GM12872 (cell line): ENCODE data around the gene CPN1.

Experiments
- TF ChIP-seq, protein P1 (sequence below): IDR thresholded peaks from 3 replicates; pipeline ENCODE4 v1.5.1; 2011; ENCODE audit warnings: low read depth, mild to moderate bottlenecking, low read length, moderate library complexity; ENCODE audit not compliant: insufficient read depth

CPN1 gene

DNA sequence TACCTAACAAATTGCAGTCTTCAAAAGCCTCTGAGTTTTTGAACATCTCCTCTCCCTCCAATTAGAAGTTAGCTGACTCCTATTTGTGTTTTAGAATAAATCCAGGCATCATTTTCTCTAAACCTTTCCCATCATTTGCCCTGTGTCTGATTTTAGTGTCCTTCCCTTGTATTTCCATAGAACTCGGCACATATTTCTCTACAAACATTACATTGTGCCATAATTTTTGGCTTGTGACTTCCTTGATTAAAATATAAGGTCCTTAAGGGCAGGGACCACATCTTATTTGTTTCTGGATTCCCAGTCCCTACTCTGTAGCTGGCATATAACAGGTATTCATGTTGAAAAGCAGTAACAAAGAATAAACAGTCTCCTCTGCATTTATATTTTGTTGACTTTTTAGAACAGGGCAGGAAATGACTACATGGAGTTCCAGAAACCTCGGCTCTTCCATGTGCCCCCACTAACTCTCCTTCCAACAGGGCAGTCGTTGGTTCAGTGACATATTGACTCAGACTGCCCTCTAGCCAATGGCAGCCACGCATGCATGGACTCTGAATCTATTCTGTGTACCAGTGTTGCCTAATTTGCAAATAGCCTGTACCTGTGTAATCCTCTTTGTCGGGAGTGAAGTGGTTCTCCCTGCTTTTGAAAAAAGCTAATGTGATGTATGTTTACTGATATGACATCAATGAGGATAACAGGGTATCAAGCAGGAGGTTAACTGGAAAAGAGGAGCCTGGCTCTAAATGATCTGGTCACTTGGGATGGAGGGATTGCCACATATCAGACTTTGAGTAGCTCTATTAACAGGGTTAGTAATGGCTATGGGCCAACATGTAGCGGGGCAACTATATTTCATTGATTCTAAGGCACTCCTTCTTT is 19.8 kb upstream of the CPN1 start:
- TF ChIP-seq, protein P1, sequence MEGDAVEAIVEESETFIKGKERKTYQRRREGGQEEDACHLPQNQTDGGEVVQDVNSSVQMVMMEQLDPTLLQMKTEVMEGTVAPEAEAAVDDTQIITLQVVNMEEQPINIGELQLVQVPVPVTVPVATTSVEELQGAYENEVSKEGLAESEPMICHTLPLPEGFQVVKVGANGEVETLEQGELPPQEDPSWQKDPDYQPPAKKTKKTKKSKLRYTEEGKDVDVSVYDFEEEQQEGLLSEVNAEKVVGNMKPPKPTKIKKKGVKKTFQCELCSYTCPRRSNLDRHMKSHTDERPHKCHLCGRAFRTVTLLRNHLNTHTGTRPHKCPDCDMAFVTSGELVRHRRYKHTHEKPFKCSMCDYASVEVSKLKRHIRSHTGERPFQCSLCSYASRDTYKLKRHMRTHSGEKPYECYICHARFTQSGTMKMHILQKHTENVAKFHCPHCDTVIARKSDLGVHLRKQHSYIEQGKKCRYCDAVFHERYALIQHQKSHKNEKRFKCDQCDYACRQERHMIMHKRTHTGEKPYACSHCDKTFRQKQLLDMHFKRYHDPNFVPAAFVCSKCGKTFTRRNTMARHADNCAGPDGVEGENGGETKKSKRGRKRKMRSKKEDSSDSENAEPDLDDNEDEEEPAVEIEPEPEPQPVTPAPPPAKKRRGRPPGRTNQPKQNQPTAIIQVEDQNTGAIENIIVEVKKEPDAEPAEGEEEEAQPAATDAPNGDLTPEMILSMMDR: no peak

DNA sequence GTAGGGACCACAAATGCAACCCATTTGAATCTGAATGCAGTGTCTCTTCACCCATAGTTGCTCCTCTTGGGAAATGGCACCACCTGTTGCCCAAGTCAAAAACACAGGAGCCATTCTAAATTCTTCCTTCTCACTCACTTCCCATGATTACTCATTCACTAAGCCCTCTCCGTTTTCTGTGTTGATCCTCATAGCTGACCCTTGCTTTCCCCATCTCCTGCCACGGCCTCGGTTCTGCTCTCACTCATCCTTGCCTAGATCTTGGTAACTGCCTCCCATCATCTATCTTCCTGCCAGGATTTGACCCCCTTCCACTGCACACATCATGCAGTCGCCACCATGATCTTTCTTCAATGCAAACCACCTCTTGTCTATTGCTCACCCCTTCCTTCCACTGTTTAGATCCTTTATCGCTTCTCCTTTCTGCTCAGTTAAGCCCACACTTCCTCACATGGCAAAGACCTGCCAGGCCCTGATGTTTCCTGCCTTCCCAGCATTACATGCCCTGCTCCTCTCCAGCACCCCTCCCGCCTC is 19.0 kb upstream of the CPN1 start:
- TF ChIP-seq, protein P1: peak; percentile 28; the same call in 1 of the 3 replicates

DNA sequence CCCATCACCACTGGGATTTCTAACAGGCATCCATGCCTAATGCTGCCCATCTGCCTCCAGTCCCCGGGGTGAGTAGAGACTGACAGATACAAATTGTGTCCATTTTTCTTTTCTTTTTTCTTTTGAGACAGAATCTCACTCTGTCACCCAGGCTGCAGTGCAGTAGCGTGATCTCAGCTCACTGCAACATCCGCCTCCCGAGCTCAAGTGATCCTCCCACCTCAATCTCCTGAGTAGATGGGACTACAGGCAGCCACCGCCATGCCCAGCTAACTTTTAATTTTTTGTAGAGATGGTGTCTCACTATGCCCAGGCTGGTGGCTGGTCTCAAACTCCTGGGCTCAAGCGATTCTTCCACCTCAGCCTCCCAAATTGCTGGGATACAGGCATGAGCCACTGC is 7.6 kb upstream of the CPN1 start:
- TF ChIP-seq, protein P1: no peak

DNA sequence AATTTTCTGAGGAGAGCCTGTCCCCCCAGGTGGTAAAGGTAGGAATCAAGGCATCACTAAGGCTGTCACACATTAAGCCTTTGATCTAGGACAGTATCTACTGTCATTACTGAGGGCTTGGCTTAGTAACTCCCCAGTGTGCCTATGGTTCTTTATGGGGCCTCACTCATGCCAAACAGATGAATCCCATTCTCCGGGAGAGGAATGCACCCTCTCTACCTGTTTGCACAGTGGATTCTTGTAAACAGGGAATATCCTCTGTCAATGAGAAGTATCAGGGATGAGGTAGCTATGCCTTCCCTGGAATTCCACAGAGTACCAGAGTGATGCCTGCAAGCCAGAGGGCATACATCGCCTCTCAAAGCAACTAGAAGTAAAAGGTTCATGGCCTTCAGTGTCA is 3.9 kb upstream of the CPN1 start:
- TF ChIP-seq, protein P1: no peak

DNA sequence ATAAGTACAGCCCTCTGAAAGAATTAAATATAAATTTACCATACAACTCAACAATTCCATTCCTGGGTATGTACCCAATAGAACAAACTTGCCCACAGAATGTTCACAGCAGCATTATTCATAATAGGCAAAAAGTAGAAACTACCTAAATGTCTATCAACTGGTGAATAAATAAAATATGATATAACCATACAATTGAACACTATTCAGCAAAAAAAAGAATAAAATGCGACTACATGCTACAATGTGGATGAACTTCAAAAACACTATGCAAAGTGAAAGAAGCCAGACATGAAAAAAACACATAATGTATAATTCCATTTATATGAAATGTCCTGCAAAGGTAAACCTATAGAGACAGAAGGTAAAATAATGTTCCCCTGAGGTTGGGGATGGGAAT is 2.0 kb upstream of the CPN1 start:
- TF ChIP-seq, protein P1: no peak

DNA sequence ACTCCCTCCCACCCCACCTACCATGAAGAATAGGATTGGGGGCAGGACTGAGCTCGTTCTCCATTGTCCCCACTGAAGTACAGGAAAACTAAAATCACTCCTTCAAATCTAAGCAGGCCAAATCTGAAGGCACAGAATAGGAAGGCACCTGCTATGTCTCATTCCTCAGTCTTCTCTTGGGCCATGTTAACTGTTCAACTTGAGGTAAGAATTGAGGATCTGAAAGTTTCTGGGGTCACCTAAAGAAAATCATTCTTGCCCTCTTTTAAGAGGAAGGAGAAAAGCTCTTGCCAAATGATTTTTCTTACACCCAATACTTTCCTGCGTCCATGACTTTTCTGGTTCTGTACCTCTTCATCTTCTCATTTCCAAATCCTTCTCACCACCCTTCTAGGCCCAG is 4.9 kb downstream of the CPN1 start:
- TF ChIP-seq, protein P1: no peak

DNA sequence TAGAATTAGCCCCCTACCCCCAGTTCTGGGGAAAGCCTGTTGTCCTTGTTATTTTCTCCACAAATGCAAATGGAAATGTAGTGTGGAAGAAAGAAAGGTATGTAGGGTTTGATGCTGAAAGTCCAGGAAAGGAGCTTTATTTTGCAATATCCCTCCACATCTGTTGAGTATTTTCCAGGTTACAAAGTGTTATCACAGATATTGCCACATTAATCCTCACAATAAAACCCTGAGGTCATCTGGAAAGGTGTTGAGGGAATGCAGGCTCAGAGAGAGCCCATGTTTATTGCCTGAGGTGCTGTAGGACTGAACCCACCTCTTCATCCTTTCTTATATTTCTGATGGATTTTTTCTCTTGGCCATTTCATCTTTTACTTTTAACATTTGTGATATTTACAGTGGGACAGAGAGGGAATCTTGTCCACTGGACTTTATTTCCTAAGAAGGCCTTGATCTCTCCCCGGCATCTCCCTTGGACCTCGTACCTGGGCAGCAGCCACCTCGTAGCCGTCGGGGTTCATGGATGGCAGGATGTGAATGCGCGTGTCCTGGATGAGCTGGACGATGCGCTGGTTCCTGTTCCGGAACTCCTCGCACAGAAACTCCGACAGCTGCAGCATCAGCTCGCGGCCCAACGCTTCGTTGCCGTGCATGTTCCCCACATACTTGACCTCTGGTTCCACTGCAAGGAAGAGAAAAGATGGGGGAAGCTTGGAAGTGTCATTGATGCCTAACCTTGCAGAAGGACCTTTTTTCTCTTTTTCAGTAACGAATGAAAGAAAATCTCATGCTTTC is 6.0 kb downstream of the CPN1 start:
- TF ChIP-seq, protein P1: no peak
